GM23338 (cell line): ENCODE measurements around the gene CYP1B1. TPM values are rescaled to one million over a fixed set of nuclear protein-coding genes. Genes with fewer than 3 reads are reported as not detected.

Experiments
- ATAC-seq: fragments of 200-7000 bp; cut with Tn5 transposase; 3 replicates; pipeline ENCODE4 v1.9.1; 2020
- DNase-seq: peaks from one replicate; pipeline ENCODE4 v3.0.0-alpha.2; 2015; ENCODE audit warnings: low spot score
- H2AFZ ChIP-seq: fragments of 200-600 bp; sonication (generic); 2 replicates; pipeline ENCODE4 v1.8.0; 2016; ENCODE audit warnings: antibody characterized with exemption, mild to moderate bottlenecking, moderate library complexity
- H3F3A ChIP-seq: fragments of 200-600 bp; sonication (generic); replicated peaks from 2 replicates; pipeline ENCODE4 v1.8.0; 2017; ENCODE audit warnings: antibody characterized with exemption, mixed run types, low read depth
- H3K27ac ChIP-seq: fragments of 200-600 bp; sonication (generic); 2 replicates; pipeline ENCODE4 v1.6.1; 2016; ENCODE audit warnings: low read depth
- H3K27me3 ChIP-seq: fragments of 200-600 bp; sonication (generic); 2 replicates; pipeline ENCODE4 v1.8.0; 2016; ENCODE audit warnings: mild to moderate bottlenecking, mixed run types, moderate library complexity; ENCODE audit not compliant: insufficient read depth
- H3K36me3 ChIP-seq: fragments of 200-600 bp; sonication (generic); 2 replicates; pipeline ENCODE4 v1.8.0; 2016; ENCODE audit warnings: mild to moderate bottlenecking; ENCODE audit not compliant: insufficient read depth
- H3K4me1 ChIP-seq: fragments of 200-600 bp; sonication (generic); 2 replicates; pipeline ENCODE4 v1.8.0; 2016; ENCODE audit warnings: mild to moderate bottlenecking, moderate library complexity; ENCODE audit not compliant: insufficient read depth
- H3K4me2 ChIP-seq: fragments of 200-600 bp; sonication (generic); 2 replicates; pipeline ENCODE4 v1.7.1; 2017; ENCODE audit warnings: mixed run types
- H3K4me3 ChIP-seq: fragments of 200-600 bp; sonication (generic); 2 replicates; pipeline ENCODE4 v1.6.1; 2016; ENCODE audit warnings: mixed run types
- H3K79me2 ChIP-seq: fragments of 200-600 bp; sonication (generic); replicated peaks from 2 replicates; pipeline ENCODE4 v1.8.0; 2017; ENCODE audit warnings: mild to moderate bottlenecking; ENCODE audit not compliant: insufficient read depth
- H3K9me2 ChIP-seq: fragments of 200-600 bp; sonication (generic); 2 replicates; pipeline ENCODE4 v1.8.0; 2017; ENCODE audit not compliant: insufficient read depth
- H4K20me1 ChIP-seq: fragments of 200-600 bp; sonication (generic); replicated peaks from 2 replicates; pipeline ENCODE4 v1.8.0; 2017; ENCODE audit warnings: mild to moderate bottlenecking; ENCODE audit not compliant: insufficient read depth
- H3K27ac Mint-ChIP-seq: 2 replicates; pipeline ENCODE4 v1.8.0; 2020; ENCODE audit warnings: inconsistent platforms, mild to moderate bottlenecking, moderate library complexity, mixed read lengths
- H3K27me3 Mint-ChIP-seq: 3 replicates; pipeline ENCODE4 v1.8.0; 2022; ENCODE audit warnings: low read depth, mild to moderate bottlenecking, moderate library complexity, mixed read lengths, inconsistent platforms; ENCODE audit not compliant: insufficient read depth, poor library complexity
- H3K36me3 Mint-ChIP-seq: 3 replicates; pipeline ENCODE4 v1.8.0; 2021; ENCODE audit warnings: low read depth, mild to moderate bottlenecking, inconsistent platforms, moderate library complexity, mixed read lengths
- H3K4me1 Mint-ChIP-seq: 3 replicates; pipeline ENCODE4 v1.8.0; 2020; ENCODE audit warnings: mild to moderate bottlenecking, inconsistent platforms, mixed read lengths
- H3K4me3 Mint-ChIP-seq: 3 replicates; pipeline ENCODE4 v1.8.0; 2021; ENCODE audit warnings: moderate library complexity, mild to moderate bottlenecking, inconsistent platforms, mixed read lengths
- H3K9me3 Mint-ChIP-seq: 3 replicates; pipeline ENCODE4 v1.8.0; 2020; ENCODE audit warnings: moderate library complexity, mild to moderate bottlenecking, inconsistent platforms, mixed read lengths
- CREB1 ChIP-seq: fragments of 250-450 bp; sonication (Bioruptor Pico); IDR thresholded peaks from 2 replicates; pipeline ENCODE4 v1.5.0; 2020; ENCODE audit warnings: low read depth, mild to moderate bottlenecking, moderate library complexity
- ETS1 ChIP-seq: IDR thresholded peaks from 2 replicates; pipeline ENCODE4 v1.6.1; 2016; ENCODE audit warnings: antibody characterized with exemption
- EZH2 ChIP-seq: fragments of 200-600 bp; sonication (generic); IDR thresholded peaks from one replicate; pipeline ENCODE4 v1.8.0; 2017; ENCODE audit warnings: antibody characterized with exemption, mild to moderate bottlenecking, low read depth; ENCODE audit not compliant: unreplicated experiment
- EZH2phosphoT487 ChIP-seq: fragments of 200-600 bp; sonication (generic); IDR thresholded peaks from one replicate; pipeline ENCODE4 v1.8.1; 2018; ENCODE audit warnings: antibody characterized with exemption; ENCODE audit not compliant: unreplicated experiment
- JUNB ChIP-seq: IDR thresholded peaks from one replicate; pipeline ENCODE4 v1.6.1; 2016; ENCODE audit warnings: antibody characterized with exemption; ENCODE audit not compliant: unreplicated experiment
- NANOG ChIP-seq: IDR thresholded peaks from 2 replicates; pipeline ENCODE4 v1.6.1; 2016; ENCODE audit warnings: antibody characterized with exemption, borderline replicate concordance
- POLR2AphosphoS5 ChIP-seq: IDR thresholded peaks from 2 replicates; pipeline ENCODE4 v1.6.1; 2016; ENCODE audit warnings: antibody characterized with exemption, low read depth
- REST ChIP-seq: IDR thresholded peaks from one replicate; pipeline ENCODE4 v1.6.1; 2018; ENCODE audit warnings: antibody characterized with exemption; ENCODE audit not compliant: unreplicated experiment
- STAT1 ChIP-seq: IDR thresholded peaks from one replicate; pipeline ENCODE4 v1.6.1; 2016; ENCODE audit warnings: antibody characterized with exemption; ENCODE audit not compliant: unreplicated experiment
- ZNF114 ChIP-seq: fragments of 250-450 bp; sonication (Bioruptor Pico); IDR thresholded peaks from 2 replicates; pipeline ENCODE4 v1.5.0; 2020; ENCODE audit warnings: mild to moderate bottlenecking, moderate library complexity
- ZNF331 ChIP-seq: fragments of 250-450 bp; sonication (Bioruptor Pico); IDR thresholded peaks from 2 replicates; pipeline ENCODE4 v1.5.0; 2020; ENCODE audit warnings: low read depth, mild to moderate bottlenecking, moderate library complexity
- ZNF462 ChIP-seq: fragments of 250-450 bp; sonication (Bioruptor Pico); IDR thresholded peaks from 2 replicates; pipeline ENCODE4 v1.5.0; 2020; ENCODE audit warnings: mild to moderate bottlenecking, moderate library complexity
- polyA plus RNA-seq: library from polyadenylated mRNA; unstranded; fragments of >200 nt; fragmentation: Nextera tagmentation; extraction: Ambion mirVana; gene quantifications from 2 replicates; pipeline ENCODE4 v1.2.1, GENCODE V29; 2016
- total RNA-seq: library from RNA; depleted of rRNA; stranded (reverse); fragments of >200 nt; shearing (Covaris generic); gene quantifications from 2 replicates; pipeline ENCODE4 v1.2.3, GENCODE V29; 2014
- TF ChIP-seq, protein P1 (sequence below), 2 experiments: fragments of 200-600 bp in 1 of 2; sonication (generic) in 1 of 2; conservative IDR thresholded peaks; 2 replicates each; pipeline versions ENCODE4 v1.5.1 to v1.6.1; 2016 to 2017; ENCODE audit warnings: antibody characterized with exemption in 2 of 2, low read depth in 2 of 2, mild to moderate bottlenecking in 2 of 2, moderate library complexity in 1 of 2

Gene CYP1B1
- total and polyA plus RNA-seq, 2 experiments from 2014 or later, result 3.3 to 6.2 TPM

- no peaks in the 10 kb centered on the region for H3K9me3 Mint-ChIP-seq
Observed at GRCh38 chr2:38070438-38070837, 5.5 kb downstream of the CYP1B1 start.

More at GRCh38 chr2:38070438-38070837, 5.5 kb downstream of the CYP1B1 start:
- Histone ChIP-seq H3K36me3 (no peaks in the 10 kb centered on the region), H3K79me2 (no peaks in the 10 kb centered on the region), H3K27ac (no peak overlapping the region), H3K9me2 (no peaks in the 10 kb centered on the region), H3K4me3 (no peak overlapping the region), H3F3A (peaks cover 12% of the 10 kb centered on the region; the same call in 1 of the 2 replicates), H2AFZ (no peak overlapping the region), H3K4me2 (no peak overlapping the region), H3K27me3 (peaks cover 47% of the 10 kb centered on the region), H3K4me1 (peaks cover 12% of the 10 kb centered on the region), H4K20me1 (no peaks in the 10 kb centered on the region)
- Mint-ChIP-seq H3K4me3 (no peak overlapping the region), H3K4me1 (peaks cover 19% of the 10 kb centered on the region), H3K36me3 (no peaks in the 10 kb centered on the region; the same call in 2 of the 3 replicates), H3K27ac (no peak overlapping the region), H3K27me3 (peaks cover 37% of the 10 kb centered on the region)
- DNase-seq (no peak), ATAC-seq (no peak)
- TF ChIP-seq NANOG, result no peak
- TF ChIP-seq CREB1, result no peak
- TF ChIP-seq ZNF114, result no peak
- TF ChIP-seq EZH2phosphoT487, result no peak
- no peak for TF ChIP-seq ZNF462 (CRISPR knock-in tag)
- TF ChIP-seq ZNF331, result no peak
- TF ChIP-seq ETS1, result no peak
- TF ChIP-seq EZH2, result no peak
- TF ChIP-seq POLR2AphosphoS5, result no peak
- no peak for TF ChIP-seq REST
- no peak for TF ChIP-seq STAT1
- TF ChIP-seq, protein P1, sequence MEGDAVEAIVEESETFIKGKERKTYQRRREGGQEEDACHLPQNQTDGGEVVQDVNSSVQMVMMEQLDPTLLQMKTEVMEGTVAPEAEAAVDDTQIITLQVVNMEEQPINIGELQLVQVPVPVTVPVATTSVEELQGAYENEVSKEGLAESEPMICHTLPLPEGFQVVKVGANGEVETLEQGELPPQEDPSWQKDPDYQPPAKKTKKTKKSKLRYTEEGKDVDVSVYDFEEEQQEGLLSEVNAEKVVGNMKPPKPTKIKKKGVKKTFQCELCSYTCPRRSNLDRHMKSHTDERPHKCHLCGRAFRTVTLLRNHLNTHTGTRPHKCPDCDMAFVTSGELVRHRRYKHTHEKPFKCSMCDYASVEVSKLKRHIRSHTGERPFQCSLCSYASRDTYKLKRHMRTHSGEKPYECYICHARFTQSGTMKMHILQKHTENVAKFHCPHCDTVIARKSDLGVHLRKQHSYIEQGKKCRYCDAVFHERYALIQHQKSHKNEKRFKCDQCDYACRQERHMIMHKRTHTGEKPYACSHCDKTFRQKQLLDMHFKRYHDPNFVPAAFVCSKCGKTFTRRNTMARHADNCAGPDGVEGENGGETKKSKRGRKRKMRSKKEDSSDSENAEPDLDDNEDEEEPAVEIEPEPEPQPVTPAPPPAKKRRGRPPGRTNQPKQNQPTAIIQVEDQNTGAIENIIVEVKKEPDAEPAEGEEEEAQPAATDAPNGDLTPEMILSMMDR (conservative IDR thresholded peaks at IDR 0.05; ENCODE audit: low read depth in 2 of 2), result no peak
- TF ChIP-seq JUNB, result no peak
